GM23338 (cell line): ENCODE results near the gene IQCE. TPM values are rescaled to one million over a fixed set of nuclear protein-coding genes. Genes with fewer than 3 reads are reported as not detected.

ENCODE experiments used
- ATAC-seq: fragments of 200-7000 bp; cut with Tn5 transposase; 3 replicates; pipeline ENCODE4 v1.9.1; 2020
- DNase-seq: peaks from one replicate; pipeline ENCODE4 v3.0.0-alpha.2; 2015; ENCODE audit warnings: low spot score
- H2AFZ ChIP-seq: fragments of 200-600 bp; sonication (generic); 2 replicates; pipeline ENCODE4 v1.8.0; 2016; ENCODE audit warnings: antibody characterized with exemption, mild to moderate bottlenecking, moderate library complexity
- H3F3A ChIP-seq: fragments of 200-600 bp; sonication (generic); replicated peaks from 2 replicates; pipeline ENCODE4 v1.8.0; 2017; ENCODE audit warnings: antibody characterized with exemption, mixed run types, low read depth
- H3K27ac ChIP-seq: fragments of 200-600 bp; sonication (generic); 2 replicates; pipeline ENCODE4 v1.6.1; 2016; ENCODE audit warnings: low read depth
- H3K27me3 ChIP-seq: fragments of 200-600 bp; sonication (generic); 2 replicates; pipeline ENCODE4 v1.8.0; 2016; ENCODE audit warnings: mild to moderate bottlenecking, mixed run types, moderate library complexity; ENCODE audit not compliant: insufficient read depth
- H3K36me3 ChIP-seq: fragments of 200-600 bp; sonication (generic); 2 replicates; pipeline ENCODE4 v1.8.0; 2016; ENCODE audit warnings: mild to moderate bottlenecking; ENCODE audit not compliant: insufficient read depth
- H3K4me1 ChIP-seq: fragments of 200-600 bp; sonication (generic); 2 replicates; pipeline ENCODE4 v1.8.0; 2016; ENCODE audit warnings: mild to moderate bottlenecking, moderate library complexity; ENCODE audit not compliant: insufficient read depth
- H3K4me2 ChIP-seq: fragments of 200-600 bp; sonication (generic); 2 replicates; pipeline ENCODE4 v1.7.1; 2017; ENCODE audit warnings: mixed run types
- H3K4me3 ChIP-seq: fragments of 200-600 bp; sonication (generic); 2 replicates; pipeline ENCODE4 v1.6.1; 2016; ENCODE audit warnings: mixed run types
- H3K79me2 ChIP-seq: fragments of 200-600 bp; sonication (generic); replicated peaks from 2 replicates; pipeline ENCODE4 v1.8.0; 2017; ENCODE audit warnings: mild to moderate bottlenecking; ENCODE audit not compliant: insufficient read depth
- H3K9me2 ChIP-seq: fragments of 200-600 bp; sonication (generic); 2 replicates; pipeline ENCODE4 v1.8.0; 2017; ENCODE audit not compliant: insufficient read depth
- H4K20me1 ChIP-seq: fragments of 200-600 bp; sonication (generic); replicated peaks from 2 replicates; pipeline ENCODE4 v1.8.0; 2017; ENCODE audit warnings: mild to moderate bottlenecking; ENCODE audit not compliant: insufficient read depth
- H3K27ac Mint-ChIP-seq: 2 replicates; pipeline ENCODE4 v1.8.0; 2020; ENCODE audit warnings: inconsistent platforms, mild to moderate bottlenecking, moderate library complexity, mixed read lengths
- H3K27me3 Mint-ChIP-seq: 3 replicates; pipeline ENCODE4 v1.8.0; 2022; ENCODE audit warnings: low read depth, mild to moderate bottlenecking, moderate library complexity, mixed read lengths, inconsistent platforms; ENCODE audit not compliant: insufficient read depth, poor library complexity
- H3K36me3 Mint-ChIP-seq: 3 replicates; pipeline ENCODE4 v1.8.0; 2021; ENCODE audit warnings: low read depth, mild to moderate bottlenecking, inconsistent platforms, moderate library complexity, mixed read lengths
- H3K4me1 Mint-ChIP-seq: 3 replicates; pipeline ENCODE4 v1.8.0; 2020; ENCODE audit warnings: mild to moderate bottlenecking, inconsistent platforms, mixed read lengths
- H3K4me3 Mint-ChIP-seq: 3 replicates; pipeline ENCODE4 v1.8.0; 2021; ENCODE audit warnings: moderate library complexity, mild to moderate bottlenecking, inconsistent platforms, mixed read lengths
- H3K9me3 Mint-ChIP-seq: 3 replicates; pipeline ENCODE4 v1.8.0; 2020; ENCODE audit warnings: moderate library complexity, mild to moderate bottlenecking, inconsistent platforms, mixed read lengths
- CREB1 ChIP-seq: fragments of 250-450 bp; sonication (Bioruptor Pico); IDR thresholded peaks from 2 replicates; pipeline ENCODE4 v1.5.0; 2020; ENCODE audit warnings: low read depth, mild to moderate bottlenecking, moderate library complexity
- EZH2 ChIP-seq: fragments of 200-600 bp; sonication (generic); IDR thresholded peaks from one replicate; pipeline ENCODE4 v1.8.0; 2017; ENCODE audit warnings: antibody characterized with exemption, mild to moderate bottlenecking, low read depth; ENCODE audit not compliant: unreplicated experiment
- EZH2phosphoT487 ChIP-seq: fragments of 200-600 bp; sonication (generic); IDR thresholded peaks from one replicate; pipeline ENCODE4 v1.8.1; 2018; ENCODE audit warnings: antibody characterized with exemption; ENCODE audit not compliant: unreplicated experiment
- JUNB ChIP-seq: IDR thresholded peaks from one replicate; pipeline ENCODE4 v1.6.1; 2016; ENCODE audit warnings: antibody characterized with exemption; ENCODE audit not compliant: unreplicated experiment
- NANOG ChIP-seq: IDR thresholded peaks from 2 replicates; pipeline ENCODE4 v1.6.1; 2016; ENCODE audit warnings: antibody characterized with exemption, borderline replicate concordance
- POLR2AphosphoS5 ChIP-seq: IDR thresholded peaks from 2 replicates; pipeline ENCODE4 v1.6.1; 2016; ENCODE audit warnings: antibody characterized with exemption, low read depth
- STAT1 ChIP-seq: IDR thresholded peaks from one replicate; pipeline ENCODE4 v1.6.1; 2016; ENCODE audit warnings: antibody characterized with exemption; ENCODE audit not compliant: unreplicated experiment
- ZNF114 ChIP-seq: fragments of 250-450 bp; sonication (Bioruptor Pico); IDR thresholded peaks from 2 replicates; pipeline ENCODE4 v1.5.0; 2020; ENCODE audit warnings: mild to moderate bottlenecking, moderate library complexity
- ZNF331 ChIP-seq: fragments of 250-450 bp; sonication (Bioruptor Pico); IDR thresholded peaks from 2 replicates; pipeline ENCODE4 v1.5.0; 2020; ENCODE audit warnings: low read depth, mild to moderate bottlenecking, moderate library complexity
- polyA plus RNA-seq: library from polyadenylated mRNA; unstranded; fragments of >200 nt; fragmentation: Nextera tagmentation; extraction: Ambion mirVana; gene quantifications from 2 replicates; pipeline ENCODE4 v1.2.1, GENCODE V29; 2016
- total RNA-seq: library from RNA; depleted of rRNA; stranded (reverse); fragments of >200 nt; shearing (Covaris generic); gene quantifications from 2 replicates; pipeline ENCODE4 v1.2.3, GENCODE V29; 2014
- TF ChIP-seq, protein P1 (sequence below): fragments of 250-450 bp; sonication (Bioruptor Pico); IDR thresholded peaks from 2 replicates; pipeline ENCODE4 v1.5.0; 2020; ENCODE audit warnings: mild to moderate bottlenecking, moderate library complexity
- TF ChIP-seq, protein P2 (sequence below): IDR thresholded peaks from one replicate; pipeline ENCODE4 v1.6.1; 2018; ENCODE audit warnings: antibody characterized with exemption; ENCODE audit not compliant: unreplicated experiment
- TF ChIP-seq, protein P3 (sequence below), 2 experiments: fragments of 200-600 bp in 1 of 2; sonication (generic) in 1 of 2; conservative IDR thresholded peaks; 2 replicates each; pipeline versions ENCODE4 v1.5.1 to v1.6.1; 2016 to 2017; ENCODE audit warnings: antibody characterized with exemption in 2 of 2, low read depth in 2 of 2, mild to moderate bottlenecking in 2 of 2, moderate library complexity in 1 of 2
- TF ChIP-seq, protein P4 (sequence below): IDR thresholded peaks from 2 replicates; pipeline ENCODE4 v1.6.1; 2016; ENCODE audit warnings: antibody characterized with exemption

The IQCE gene
- total and polyA plus RNA-seq, 2 experiments from 2014 or later = 5.0 to 7.7 TPM

DNA sequence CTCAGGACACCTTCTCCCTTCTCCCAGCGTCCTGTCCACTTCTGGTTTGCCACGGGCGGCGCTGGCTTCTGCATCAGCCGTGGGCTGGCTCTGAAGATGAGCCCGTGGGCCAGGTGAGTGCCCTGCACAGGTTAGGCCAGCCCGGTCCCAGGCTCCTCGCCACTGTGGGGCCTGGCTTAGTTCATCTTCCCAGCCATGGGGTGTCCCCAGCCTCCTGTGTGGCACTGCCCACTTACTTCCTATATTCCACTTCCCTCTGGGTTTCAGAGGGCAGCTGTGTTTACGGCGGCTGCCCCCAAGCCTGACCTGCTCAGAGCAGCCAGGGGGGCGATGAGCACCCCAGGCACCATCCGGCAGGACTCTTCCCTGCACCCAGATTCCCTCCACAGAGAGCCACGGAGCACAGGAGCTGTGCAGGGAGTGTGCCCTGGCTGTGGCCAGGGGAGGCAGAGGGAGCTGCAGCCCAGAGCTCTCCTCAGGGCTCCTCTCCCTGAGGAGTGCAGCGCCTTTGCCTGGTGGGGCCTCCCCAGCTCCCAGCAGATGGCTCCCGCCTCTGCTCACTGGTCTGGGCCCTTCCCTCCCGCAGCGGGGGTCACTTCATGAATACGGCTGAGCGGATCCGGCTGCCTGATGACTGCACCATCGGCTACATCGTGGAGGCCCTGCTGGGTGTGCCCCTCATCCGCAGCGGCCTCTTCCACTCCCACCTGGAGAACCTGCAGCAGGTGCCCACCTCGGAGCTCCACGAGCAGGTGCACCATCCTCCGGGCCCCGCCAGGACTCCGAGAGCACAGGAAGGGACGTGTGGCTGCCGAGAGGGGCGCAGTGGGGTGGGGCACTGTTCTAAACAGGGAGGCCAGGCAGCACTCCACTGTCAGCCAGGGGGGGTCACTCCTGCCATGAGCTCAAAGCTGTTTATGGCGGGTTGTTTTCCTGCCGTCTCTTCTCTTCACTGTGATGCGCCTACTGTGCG, 32.8 kb upstream of the IQCE start:
- ATAC-seq = no peak
- Histone ChIP-seq H3K27ac (0 out of 2 replicates have a peak overlapping the region, but pooled peaks have one; percentile 26), H3K4me2 (peak overlapping the region; percentile 92; the same call in 1 of the 2 replicates), H3K36me3 (no peaks in the 10 kb centered on the region; the same call in 1 of the 2 replicates), H3K4me3 (no peak overlapping the region; the same call in 1 of the 2 replicates), H3K4me1 (peaks cover 49% of the 10 kb centered on the region), H3K79me2 (peaks cover 10% of the 10 kb centered on the region), H3K27me3 (peaks cover under 1% of the 10 kb centered on the region), H3F3A (0 out of 2 replicates have a peak, but pooled peaks cover 6% of the 10 kb centered on the region), H4K20me1 (no peaks in the 10 kb centered on the region), H2AFZ (no peak overlapping the region), H3K9me2 (no peaks in the 10 kb centered on the region)
- DNase-seq = peak; percentile 42
- Mint-ChIP-seq H3K36me3 (peaks cover 16% of the 10 kb centered on the region; the same call in 1 of the 3 replicates), H3K4me3 (no peak overlapping the region), H3K4me1 (peaks cover 43% of the 10 kb centered on the region), H3K27ac (no peak overlapping the region), H3K27me3 (peaks cover 14% of the 10 kb centered on the region), H3K9me3 (no peaks in the 10 kb centered on the region)
- TF ChIP-seq ZNF114 (CRISPR knock-in tag) (no peak), POLR2AphosphoS5 (no peak), EZH2 (no peak), ZNF331 (CRISPR knock-in tag) (no peak), NANOG (no peak), STAT1 (no peak), CREB1 (CRISPR knock-in tag) (no peak), EZH2phosphoT487 (no peak), JUNB (no peak)
- TF ChIP-seq, protein P1, sequence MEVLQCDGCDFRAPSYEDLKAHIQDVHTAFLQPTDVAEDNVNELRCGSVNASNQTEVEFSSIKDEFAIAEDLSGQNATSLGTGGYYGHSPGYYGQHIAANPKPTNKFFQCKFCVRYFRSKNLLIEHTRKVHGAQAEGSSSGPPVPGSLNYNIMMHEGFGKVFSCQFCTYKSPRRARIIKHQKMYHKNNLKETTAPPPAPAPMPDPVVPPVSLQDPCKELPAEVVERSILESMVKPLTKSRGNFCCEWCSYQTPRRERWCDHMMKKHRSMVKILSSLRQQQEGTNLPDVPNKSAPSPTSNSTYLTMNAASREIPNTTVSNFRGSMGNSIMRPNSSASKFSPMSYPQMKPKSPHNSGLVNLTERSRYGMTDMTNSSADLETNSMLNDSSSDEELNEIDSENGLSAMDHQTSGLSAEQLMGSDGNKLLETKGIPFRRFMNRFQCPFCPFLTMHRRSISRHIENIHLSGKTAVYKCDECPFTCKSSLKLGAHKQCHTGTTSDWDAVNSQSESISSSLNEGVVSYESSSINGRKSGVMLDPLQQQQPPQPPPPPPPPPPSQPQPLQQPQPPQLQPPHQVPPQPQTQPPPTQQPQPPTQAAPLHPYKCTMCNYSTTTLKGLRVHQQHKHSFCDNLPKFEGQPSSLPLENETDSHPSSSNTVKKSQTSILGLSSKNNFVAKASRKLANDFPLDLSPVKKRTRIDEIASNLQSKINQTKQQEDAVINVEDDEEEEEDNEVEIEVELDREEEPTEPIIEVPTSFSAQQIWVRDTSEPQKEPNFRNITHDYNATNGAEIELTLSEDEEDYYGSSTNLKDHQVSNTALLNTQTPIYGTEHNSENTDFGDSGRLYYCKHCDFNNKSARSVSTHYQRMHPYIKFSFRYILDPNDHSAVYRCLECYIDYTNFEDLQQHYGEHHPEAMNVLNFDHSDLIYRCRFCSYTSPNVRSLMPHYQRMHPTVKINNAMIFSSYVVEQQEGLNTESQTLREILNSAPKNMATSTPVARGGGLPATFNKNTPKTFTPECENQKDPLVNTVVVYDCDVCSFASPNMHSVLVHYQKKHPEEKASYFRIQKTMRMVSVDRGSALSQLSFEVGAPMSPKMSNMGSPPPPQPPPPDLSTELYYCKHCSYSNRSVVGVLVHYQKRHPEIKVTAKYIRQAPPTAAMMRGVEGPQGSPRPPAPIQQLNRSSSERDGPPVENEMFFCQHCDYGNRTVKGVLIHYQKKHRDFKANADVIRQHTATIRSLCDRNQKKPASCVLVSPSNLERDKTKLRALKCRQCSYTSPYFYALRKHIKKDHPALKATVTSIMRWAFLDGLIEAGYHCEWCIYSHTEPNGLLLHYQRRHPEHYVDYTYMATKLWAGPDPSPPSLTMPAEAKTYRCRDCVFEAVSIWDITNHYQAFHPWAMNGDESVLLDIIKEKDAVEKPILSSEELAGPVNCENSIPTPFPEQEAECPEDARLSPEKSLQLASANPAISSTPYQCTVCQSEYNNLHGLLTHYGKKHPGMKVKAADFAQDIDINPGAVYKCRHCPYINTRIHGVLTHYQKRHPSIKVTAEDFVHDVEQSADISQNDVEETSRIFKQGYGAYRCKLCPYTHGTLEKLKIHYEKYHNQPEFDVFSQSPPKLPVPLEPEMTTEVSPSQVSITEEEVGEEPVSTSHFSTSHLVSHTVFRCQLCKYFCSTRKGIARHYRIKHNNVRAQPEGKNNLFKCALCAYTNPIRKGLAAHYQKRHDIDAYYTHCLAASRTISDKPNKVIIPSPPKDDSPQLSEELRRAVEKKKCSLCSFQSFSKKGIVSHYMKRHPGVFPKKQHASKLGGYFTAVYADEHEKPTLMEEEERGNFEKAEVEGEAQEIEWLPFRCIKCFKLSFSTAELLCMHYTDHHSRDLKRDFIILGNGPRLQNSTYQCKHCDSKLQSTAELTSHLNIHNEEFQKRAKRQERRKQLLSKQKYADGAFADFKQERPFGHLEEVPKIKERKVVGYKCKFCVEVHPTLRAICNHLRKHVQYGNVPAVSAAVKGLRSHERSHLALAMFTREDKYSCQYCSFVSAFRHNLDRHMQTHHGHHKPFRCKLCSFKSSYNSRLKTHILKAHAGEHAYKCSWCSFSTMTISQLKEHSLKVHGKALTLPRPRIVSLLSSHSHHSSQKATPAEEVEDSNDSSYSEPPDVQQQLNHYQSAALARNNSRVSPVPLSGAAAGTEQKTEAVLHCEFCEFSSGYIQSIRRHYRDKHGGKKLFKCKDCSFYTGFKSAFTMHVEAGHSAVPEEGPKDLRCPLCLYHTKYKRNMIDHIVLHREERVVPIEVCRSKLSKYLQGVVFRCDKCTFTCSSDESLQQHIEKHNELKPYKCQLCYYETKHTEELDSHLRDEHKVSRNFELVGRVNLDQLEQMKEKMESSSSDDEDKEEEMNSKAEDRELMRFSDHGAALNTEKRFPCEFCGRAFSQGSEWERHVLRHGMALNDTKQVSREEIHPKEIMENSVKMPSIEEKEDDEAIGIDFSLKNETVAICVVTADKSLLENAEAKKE = no peak
- TF ChIP-seq, protein P2, sequence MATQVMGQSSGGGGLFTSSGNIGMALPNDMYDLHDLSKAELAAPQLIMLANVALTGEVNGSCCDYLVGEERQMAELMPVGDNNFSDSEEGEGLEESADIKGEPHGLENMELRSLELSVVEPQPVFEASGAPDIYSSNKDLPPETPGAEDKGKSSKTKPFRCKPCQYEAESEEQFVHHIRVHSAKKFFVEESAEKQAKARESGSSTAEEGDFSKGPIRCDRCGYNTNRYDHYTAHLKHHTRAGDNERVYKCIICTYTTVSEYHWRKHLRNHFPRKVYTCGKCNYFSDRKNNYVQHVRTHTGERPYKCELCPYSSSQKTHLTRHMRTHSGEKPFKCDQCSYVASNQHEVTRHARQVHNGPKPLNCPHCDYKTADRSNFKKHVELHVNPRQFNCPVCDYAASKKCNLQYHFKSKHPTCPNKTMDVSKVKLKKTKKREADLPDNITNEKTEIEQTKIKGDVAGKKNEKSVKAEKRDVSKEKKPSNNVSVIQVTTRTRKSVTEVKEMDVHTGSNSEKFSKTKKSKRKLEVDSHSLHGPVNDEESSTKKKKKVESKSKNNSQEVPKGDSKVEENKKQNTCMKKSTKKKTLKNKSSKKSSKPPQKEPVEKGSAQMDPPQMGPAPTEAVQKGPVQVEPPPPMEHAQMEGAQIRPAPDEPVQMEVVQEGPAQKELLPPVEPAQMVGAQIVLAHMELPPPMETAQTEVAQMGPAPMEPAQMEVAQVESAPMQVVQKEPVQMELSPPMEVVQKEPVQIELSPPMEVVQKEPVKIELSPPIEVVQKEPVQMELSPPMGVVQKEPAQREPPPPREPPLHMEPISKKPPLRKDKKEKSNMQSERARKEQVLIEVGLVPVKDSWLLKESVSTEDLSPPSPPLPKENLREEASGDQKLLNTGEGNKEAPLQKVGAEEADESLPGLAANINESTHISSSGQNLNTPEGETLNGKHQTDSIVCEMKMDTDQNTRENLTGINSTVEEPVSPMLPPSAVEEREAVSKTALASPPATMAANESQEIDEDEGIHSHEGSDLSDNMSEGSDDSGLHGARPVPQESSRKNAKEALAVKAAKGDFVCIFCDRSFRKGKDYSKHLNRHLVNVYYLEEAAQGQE = no peak
- TF ChIP-seq, protein P3, sequence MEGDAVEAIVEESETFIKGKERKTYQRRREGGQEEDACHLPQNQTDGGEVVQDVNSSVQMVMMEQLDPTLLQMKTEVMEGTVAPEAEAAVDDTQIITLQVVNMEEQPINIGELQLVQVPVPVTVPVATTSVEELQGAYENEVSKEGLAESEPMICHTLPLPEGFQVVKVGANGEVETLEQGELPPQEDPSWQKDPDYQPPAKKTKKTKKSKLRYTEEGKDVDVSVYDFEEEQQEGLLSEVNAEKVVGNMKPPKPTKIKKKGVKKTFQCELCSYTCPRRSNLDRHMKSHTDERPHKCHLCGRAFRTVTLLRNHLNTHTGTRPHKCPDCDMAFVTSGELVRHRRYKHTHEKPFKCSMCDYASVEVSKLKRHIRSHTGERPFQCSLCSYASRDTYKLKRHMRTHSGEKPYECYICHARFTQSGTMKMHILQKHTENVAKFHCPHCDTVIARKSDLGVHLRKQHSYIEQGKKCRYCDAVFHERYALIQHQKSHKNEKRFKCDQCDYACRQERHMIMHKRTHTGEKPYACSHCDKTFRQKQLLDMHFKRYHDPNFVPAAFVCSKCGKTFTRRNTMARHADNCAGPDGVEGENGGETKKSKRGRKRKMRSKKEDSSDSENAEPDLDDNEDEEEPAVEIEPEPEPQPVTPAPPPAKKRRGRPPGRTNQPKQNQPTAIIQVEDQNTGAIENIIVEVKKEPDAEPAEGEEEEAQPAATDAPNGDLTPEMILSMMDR (conservative IDR thresholded peaks at IDR 0.05; ENCODE audit: low read depth in 2 of 2) = no peak; a peak in 1 of 4 replicates
- TF ChIP-seq, protein P4, sequence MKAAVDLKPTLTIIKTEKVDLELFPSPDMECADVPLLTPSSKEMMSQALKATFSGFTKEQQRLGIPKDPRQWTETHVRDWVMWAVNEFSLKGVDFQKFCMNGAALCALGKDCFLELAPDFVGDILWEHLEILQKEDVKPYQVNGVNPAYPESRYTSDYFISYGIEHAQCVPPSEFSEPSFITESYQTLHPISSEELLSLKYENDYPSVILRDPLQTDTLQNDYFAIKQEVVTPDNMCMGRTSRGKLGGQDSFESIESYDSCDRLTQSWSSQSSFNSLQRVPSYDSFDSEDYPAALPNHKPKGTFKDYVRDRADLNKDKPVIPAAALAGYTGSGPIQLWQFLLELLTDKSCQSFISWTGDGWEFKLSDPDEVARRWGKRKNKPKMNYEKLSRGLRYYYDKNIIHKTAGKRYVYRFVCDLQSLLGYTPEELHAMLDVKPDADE = no peak
